Stimulated activated CD8-positive, alpha-beta memory T cell treated with anti-CD3 and anti-CD28 coated beads, Interleukin-2, amount 100 ng/mL, for 1 hour (primary cell): Measurements from ENCODE around the gene SAP130.

Experiments
- DNase-seq, 2 donors: peaks; one replicate each; pipeline ENCODE4 v3.0.0-alpha.2; 2020; ENCODE audit warnings: low read depth in 2 of 2

Gene SAP130

DNA sequence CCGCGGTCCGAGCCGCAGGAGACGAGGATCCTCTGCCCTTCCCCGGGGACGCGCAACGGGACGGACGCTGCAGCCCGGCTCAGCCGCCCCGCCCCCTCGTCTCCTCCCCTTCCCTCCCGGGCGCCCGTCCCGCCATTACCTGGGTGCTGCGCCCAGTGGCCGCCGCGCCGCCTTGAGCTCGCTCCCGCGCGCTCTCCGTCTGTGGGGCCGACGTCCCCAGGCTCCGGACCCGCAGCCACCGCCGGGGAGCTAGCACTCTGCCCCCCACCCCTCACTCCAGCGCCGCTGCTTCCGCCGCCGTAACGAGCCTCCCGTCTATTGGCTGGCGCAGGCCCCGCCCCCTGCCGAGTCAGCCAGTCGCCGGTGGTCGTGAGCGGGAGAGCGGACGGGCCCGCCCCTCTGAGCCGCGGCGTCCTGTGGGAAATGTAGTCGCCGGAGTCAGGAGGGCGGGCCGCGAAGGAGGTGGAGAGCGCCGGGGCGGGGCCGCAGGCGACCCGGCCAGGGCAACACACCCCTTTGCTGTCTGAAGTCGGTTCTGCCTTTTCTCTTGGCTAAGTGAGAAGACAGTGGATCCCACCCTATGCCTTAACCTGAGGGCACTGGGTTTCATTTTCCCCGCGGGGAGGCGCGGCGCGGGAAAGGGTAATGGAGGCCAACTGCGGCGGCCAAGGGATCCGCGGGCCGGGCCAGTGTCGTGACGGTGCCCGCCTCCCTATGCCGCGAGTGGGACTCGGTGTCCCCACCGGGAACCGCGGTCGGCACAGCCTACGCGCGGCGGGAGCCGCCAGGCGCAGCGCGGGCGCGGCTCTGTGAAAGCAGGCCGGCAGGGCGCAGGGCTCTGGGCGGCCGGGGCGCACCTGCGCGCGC is at the start of gene SAP130:
TSS of gene SAP130 (minus strand) at position 259 of the 867 bp plus-strand sequence. CDS start 1,767 bp downstream, outside the sequence.
- peak; percentile 94 to 97 for DNase-seq

DNA sequence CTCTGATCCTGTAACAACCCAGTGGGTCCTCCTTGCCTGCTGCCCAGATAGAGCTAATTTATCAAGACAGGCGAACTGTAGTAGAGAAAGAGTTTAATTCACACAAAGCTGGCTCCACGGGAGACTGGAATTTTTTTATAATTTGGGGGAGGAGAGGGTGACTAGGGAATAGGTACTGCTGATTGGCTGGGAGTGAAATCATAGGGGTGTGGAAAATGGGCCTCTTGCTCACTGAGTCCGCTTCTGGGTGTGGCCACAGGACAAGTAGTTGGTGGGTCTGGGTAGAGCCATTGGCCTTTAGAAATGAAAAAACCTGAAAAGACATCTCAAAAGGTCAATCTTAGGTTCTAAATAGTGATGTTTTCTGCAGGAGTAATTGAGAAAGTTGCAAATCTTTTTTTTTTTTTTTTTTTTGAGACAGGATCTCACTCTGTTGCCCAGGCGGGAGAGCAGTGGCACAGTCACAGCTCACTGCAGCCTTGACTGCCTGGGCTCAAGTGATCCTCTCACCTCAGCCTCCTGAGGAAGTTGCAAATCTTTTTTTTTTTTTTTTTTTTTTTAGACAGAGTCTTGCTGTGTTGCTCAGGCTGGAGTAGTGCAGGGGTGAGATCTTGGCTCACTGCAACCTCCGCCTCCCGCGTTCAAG is 48.7 kb upstream of the SAP130 start:
- no peak for DNase-seq

DNA sequence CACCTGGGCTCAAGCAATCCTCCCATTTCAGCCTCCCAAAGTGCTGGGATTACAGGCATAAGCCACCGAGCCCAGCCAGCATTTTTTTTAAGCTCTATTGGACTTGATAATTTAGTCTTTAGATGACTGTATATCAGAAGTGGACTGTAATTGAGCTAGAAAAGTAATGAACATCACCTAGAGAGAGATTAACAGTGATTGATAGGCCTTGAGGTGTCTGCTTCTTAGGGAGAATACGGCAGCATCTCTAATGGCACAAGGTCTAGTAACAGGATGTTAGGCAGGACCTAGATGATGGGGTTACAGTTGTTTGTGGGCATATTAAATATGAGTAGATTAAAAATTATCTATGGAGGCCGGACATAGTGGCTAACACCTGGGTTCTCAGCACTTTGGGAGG is 45.4 kb upstream of the SAP130 start:
- DNase-seq = no peak

DNA sequence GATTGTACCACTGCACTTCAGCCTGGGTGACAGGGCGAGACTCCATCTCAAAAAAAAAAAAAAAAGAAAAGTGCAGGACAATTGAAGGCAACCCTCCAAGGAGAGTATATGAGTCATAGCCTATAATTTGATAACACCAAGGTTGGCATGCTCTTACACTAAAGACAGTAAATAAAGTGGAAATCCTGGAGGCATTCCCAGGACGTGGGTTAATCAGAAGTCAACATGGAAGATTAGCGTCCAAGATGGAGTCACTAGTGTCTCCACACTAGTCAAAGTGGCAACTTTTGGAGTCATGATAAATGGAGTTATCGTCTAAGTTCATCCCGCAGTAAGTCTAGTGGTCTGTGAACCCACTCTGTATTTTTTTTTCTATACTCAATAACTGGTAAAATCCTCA is 41.9 kb upstream of the SAP130 start:
- DNase-seq = no peak

DNA sequence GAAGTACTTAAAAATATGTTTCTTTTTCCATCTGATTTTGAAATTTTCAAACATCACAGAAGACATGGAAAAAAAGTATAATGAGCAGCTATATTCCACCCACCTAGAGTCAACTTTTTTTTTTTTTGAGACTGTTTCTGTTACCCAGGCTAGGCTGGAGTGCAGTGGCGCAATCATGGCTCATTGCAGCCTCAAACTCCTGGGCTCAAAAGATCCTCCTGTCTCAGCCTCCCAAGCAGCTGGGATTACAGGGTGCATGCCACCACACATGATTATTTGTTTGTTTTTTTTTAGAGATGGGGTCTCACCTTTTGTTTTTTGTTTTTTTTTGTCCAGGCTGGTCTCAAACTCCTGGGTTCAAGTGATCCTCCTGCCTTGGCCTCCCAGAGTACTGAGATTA is 36.5 kb upstream of the SAP130 start:
- DNase-seq = no peak

DNA sequence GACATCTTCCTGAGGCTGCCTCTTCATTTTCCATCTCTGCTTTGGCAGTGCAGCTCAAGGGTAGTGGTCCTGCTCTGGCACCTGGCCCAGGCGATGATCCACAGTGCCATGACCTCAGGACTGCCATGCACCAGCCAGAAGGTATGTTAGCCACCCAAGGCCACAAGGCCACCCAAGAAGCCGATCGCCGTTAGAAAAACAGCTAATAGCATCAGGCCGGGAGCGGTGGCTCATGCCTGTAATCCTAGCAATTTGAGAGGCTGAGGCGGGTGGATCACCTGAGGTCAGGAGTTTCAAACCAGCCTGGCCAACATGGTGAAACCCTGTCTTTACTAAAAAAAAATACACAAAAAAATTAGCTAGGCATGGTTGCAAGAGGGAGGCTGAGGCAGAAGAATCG is 34.7 kb upstream of the SAP130 start:
- no peak for DNase-seq

DNA sequence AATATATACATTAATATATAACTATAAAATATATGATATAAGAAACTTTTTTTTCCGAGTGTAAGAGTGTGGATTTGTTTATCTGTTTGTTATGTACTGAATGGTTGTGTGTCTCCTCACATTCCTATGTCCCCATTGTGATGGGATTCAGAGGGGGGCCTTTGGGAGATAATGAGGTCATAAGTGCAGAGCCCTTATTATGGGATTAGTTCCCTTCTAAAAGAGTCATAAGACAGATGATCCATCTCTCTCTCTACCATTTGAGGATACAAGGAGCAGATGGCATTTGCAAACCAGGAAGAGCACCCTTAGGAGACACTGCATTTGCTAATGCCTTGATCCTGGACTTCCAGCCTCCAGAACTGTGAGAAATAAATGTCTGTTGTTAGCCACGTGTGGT is 30.3 kb upstream of the SAP130 start:
- DNase-seq = no peak

DNA sequence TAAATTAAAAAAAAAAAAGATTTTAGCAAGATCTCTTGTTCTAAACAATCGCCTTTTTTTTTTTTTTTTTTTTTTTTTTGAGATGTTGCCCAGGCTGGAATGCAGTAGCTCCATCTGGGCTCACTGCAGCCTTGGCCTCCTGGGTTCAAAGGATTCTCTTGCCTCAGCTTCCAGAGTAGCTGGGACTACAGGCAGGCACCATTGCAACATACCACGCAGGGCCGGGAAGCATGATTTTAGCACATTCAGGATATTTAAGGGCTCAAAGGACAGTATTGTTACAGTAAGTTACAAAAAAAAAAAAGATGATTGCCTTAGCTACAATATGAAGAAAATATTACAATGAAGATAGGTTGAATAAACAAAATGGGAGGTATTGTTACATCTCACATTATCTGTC is 29.5 kb upstream of the SAP130 start:
- DNase-seq = no peak

DNA sequence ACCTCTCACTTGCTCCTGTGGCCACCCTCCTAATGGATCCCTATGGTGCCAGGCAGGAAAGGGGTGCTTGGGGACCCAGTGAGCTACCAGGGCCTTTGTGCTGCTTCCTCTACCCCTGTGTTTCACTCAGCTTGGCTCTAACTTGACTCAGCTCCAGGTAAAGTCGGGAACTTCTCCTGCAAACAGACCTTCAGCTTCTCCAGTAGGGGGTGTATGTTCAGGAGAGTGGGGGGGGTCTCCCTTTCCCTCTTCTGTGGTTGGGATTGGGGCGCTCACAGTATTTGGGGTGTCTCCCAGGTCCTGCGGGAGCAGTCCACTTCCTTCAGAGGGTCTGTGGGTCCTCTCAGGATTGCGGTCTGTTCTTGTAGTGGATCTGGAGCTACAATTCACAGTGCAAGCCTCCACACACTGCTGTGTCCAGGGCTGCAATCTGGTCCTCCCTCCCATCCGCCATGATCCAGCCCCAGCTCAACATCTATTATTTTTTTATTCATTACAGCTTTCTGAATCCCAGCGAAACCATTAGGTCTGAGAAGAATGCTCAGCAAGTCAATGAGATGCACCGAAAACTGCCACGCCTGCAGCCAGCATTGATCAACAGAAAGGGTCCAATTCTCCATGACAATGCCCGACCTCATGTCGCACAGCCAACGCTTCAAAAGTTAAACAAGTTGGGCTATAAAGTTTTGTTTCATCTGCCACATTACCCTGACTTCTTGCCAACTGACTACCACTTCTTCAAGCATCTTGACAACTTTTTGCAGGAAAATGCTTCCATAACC is 26.4 kb upstream of the SAP130 start:
- no peak for DNase-seq

DNA sequence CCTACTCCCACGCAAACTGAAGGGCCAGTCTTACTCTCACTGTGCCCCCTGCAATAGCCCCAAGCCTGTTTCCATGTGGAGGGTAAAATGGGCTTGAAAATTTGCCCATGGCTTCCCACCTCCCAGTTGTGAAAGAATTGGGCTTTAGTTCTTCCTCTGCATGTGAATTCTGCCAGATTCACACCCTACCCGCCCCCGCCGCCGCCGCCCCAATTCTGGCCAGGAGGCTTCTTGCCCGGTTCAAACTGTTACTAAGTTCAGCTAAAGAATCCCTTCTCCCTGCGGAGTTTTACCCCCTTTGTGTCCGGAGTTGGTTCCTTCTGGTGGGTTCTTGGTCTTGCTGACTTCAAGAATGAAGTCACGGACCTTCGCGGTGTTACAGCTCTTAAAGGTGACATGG is 25.5 kb upstream of the SAP130 start:
- DNase-seq = no peak

DNA sequence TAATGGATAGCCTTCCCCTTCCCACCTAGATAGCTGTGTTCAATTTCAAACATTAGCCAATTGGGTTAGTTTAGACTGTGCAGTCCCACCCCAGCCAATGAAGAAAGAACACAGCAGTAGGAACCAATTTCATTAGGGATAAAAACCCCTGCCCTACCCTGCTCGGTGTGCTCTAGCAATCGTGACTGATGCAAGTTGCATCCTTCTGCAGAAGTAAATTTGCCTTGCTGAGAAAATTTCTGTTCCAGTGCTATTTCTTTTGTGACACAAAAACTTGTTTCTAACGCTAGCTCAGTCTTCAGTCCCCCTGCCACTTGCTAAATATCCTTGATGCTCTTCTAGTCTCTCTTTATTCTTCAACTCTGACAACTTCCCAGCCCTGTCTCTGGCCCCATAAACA is 15.2 kb upstream of the SAP130 start:
- DNase-seq = no peak

DNA sequence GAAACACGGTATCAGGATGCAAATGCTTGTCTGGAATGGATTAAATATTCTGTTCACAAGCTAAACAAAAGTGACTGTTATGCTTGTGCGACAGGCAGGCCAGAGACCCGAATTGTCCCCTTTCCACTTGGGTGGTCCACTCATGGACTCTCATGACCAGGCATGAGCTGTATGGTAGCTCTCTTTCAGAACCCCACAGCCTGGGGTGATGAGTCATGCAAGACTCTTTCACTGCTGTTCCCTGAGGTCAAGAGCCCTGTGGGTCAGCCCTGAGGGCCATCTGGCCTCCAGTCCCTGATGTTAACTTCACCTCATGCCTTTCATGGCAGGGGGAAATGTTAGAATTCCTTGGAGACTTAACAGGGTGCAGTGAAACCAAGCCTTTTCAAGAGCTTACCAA is 13.7 kb upstream of the SAP130 start:
- DNase-seq = no peak

DNA sequence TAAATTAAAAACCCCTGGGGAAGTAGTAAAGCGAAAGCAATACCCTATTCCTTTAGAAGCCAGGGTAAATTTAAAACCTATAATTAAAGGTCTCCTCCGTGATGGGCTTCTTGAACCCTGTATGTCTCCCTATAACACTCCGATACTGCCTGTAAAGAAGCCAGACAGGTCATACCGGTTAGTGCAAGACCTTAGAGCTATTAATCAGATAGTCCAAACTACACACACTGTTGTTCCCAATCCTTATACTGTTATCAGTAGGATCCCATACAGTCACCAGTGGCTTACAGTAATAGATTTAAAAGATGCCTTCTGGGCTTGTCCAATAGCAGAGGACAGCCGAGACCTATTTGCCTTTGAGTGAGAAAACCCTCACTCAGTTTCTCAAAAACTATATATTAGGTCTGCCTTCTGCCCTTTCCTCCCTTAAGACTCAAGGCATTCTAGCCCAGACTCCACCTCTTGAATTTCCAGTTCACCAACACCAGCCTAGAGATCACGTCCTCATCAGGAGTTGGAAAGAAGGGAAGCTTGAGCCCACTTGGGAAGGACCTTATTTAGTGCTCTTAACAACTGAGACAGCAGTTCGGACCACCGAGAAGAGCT is 12.4 kb upstream of the SAP130 start:
- DNase-seq = no peak

DNA sequence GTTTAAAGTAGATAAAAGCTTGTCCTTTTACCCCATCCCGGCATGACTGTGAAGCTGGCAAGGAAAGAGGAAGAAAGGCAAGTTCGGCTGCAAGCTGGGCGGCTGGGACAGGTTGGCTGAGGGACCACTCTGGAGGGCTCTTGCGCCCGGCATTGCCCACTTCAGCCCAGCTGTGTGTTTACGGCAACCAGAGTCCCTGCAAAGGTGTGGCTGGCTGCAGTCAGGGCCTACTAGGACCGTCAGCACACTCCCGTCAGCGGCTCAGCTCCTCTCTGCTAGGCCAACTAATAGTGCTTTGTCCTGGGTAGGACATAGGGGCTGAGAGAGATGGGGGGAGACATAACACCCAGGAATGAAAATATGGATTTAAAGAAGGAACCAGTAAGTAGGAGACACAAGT is 11.7 kb upstream of the SAP130 start:
- no peak for DNase-seq

DNA sequence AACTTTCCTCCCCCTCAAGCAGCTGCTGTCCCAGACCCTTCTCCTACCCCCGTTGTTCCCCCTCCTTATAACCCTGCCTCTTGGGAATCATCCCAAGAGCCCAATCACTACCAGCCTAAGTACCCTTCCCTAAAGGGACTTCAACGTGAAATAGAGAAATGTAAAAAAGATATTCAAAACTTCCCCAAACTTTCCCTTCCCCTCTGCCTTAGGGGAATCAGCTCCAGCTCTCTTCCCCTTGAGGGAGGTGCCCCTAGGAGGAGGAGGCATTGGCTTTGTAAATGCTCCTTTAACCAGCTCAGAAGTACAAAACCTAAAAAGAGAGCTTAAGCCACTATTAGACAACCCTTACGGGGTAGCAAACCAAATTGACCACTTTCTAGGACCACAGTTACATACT is 10.6 kb upstream of the SAP130 start:
- DNase-seq = no peak

DNA sequence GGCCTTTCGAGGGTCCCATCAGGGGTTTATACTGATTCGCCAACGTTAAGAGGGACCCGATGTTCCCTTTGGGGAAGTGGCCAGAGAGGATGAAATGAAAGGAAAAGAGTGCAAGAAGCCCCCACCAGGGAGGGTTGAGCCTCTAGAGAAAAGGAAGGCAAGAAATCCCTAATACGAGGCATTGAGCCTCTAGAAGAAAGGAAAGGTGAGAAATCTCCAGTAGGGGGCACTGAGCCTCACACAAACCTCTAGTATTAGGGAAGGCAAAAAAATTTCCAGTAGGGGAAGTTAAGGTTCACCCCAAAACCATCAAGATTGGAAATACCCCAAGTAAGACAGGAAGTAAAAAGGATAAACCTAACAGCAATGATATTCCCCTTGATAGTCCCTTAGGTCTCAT is 9.8 kb upstream of the SAP130 start:
- DNase-seq = no peak

DNA sequence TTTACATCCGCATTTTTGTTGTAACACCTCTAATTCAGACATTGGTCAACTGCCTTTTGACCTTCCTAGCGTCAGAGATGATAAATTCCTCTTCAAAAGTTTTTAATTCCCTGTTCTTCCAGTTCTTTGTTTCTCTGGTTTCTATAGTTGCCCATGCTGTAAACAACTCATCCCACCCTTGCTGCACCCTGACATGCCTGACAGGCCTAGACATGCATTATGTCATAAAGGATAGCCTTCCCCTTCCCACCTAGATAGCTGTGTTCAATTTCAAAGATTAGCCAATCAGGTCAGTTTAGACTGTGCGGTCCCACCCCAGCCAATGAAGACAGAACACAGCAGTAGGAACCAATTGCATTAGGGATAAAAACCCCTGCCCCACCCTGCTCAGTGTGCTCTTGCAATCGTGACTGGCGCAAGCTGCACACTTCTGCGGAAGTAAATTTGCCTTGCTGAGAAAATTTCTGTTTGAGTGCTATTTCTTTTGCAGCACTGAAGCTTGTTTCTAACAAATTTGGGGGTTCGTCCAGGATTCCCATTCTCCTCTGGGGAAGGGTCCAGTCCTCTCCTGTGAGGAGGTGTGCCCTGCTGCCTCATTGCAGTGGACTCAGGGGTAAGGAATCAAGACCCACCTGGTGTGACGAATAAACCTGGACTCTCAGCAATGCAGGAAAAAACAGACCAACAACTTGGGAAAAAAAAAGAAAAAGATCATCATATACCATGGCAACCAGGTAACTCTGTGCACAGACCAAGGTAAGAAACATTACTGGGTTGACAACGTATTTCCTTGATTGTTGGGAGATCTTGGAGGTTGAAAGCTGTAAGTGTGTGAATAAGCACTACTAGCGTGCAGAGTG is 9.1 kb upstream of the SAP130 start:
- DNase-seq = no peak

DNA sequence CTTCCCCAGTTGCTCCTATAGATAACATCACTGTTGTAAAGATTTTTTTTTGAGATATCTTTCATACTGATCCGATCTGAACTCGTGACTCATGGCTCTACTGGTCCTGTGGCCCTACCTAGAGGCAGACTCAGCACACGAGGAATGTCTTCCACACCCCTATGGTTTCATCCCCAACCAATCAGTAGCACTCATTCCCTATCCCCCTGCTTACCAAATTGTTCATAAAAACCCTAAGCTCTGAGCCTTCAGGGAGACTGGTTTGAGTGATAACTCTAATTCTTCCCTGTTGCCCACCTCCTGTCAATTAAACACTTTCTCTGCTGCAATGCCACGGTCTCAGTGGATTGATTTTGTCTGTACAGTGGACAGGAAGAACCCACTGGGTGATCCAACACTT is 4.2 kb upstream of the SAP130 start:
- no peak for DNase-seq

DNA sequence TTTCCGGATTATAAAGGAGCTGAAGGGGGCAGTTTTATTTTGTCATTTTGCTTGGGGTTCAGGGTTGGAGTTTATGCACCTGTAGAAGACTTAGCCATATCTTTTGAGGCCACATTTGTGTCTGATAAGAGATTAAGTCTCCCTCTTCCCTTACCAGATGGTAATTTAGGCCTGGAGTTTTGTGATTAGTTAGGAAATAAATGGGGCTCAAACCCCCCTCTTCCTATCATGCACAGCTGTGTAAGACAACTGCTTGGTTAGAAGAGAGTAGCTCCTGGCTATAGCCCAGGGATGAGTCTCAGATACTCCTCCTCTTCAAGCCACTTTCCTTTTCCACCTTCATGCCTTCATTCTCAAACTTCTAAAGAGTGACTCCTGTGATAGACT is 802 bp upstream of the SAP130 start:
- no peak for DNase-seq

DNA sequence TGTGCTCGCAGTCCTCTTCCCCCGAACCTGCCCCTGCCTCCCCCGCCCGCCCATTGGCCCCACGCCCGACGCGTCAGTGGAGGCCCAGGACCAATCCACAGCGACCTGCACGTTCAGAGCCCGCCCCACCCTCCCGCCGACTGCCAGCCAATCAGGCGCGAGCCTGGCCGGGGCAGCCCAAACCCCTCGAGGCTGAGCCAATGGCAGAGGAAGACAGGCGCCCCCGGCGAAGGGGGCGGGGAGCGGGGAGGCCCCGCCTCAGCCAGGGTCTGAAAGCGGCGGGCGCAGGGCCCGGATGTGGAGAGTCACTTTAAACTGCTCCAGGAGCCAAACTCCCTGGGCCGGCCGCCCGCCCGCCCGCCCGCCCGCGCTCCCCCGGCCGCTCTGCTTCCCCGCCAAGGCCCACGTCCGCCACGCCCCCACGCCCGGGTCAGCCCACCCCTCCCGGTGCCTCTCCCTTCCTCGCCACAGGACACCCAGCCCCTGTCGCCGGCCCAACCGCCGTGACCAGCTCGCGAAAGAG is 520 bp downstream of the SAP130 start:
- peak; percentile 96 to 98 for DNase-seq
